HG03575 (cell line): ENCODE results near the gene ENO1.
"Not testable (repeated sequence)": the region's sequence is repeated elsewhere in the genome, so short reads cannot be mapped to it uniquely, and the experiment has no call there.

Experiments
- ATAC-seq: cut with Tn5 transposase; IDR thresholded peaks from one replicate; pipeline ENCODE4 v1.9.1; 2021; ENCODE audit not compliant: unreplicated experiment, insufficient number of reproducible peaks, low FRiP score; ENCODE audit errors: extremely low read depth

Gene ENO1

DNA sequence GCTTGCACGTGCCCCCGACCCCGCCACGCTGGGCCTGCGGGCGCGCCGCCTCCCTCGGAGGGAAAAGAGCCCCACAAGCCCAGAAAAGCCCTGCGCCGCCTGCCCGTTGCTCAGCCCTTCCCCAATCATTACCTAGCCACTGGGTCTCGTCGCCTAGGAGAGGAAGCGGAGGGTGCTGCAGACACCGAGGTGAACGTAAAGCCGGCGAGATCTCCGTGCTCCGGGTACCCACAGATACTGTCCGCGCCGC lies at the start of gene ENO1:
TSS of gene ENO1 (minus strand) at position 239 of the 250 bp plus-strand sequence. CDS start 3,778 bp downstream, outside the sequence.
- no peak for ATAC-seq

- ATAC-seq, result no peak
These were observed 48.5 kb upstream of the ENO1 start for GRCh38 chr1:8926707-8927694.

GRCh38 chr1:8925960-8926359 lies 47.5 kb upstream of the ENO1 start:
- no peak for ATAC-seq

- ATAC-seq, result no peak
These were observed 46.9 kb upstream of the ENO1 start for GRCh38 chr1:8925406-8925805.

- ATAC-seq, result no peak
These were observed 44.5 kb upstream of the ENO1 start for GRCh38 chr1:8922962-8923361.

GRCh38 chr1:8917536-8917935 lies 39.0 kb upstream of the ENO1 start:
- ATAC-seq, result not testable (repeated sequence)

DNA sequence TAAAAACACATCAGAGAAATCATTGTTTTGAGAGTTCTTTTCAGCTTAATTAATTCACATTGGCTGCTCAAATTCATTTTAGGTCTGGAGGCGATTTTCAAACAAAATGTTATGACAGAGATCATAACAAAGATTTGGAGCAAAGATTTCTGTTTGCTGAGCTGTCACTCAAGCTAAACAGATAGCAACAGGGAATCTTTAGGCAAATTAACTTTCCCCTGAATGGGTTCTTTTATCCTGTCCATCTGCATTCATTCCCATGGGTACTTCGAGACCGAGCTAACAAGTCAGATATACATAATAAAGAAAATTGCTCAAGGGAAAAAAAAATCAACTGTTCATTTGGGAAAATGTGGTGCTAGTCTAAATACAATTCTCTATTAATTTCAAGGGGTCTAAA lies 37.0 kb upstream of the ENO1 start:
- no peak for ATAC-seq

DNA sequence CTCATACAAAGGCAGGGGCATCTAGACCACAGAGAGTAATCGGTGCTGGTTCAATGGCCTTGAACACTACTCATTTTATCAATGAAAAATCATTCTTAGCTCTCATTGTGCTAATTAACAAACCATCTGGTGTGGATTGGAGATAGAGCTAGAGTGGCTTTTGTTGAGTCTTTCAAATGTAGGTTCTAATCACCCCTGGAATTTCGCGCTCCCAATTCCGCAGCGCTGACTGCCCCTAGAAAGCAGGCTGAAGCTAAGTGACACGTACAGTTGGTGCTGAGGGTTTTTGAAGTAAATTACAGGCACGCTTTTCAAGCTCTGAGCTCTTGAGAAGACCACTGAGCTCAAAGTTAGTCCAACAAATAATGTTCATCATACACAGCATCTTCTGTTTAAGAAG lies 36.0 kb upstream of the ENO1 start:
- ATAC-seq, result no peak

- no peak for ATAC-seq
These were observed 35.0 kb upstream of the ENO1 start for GRCh38 chr1:8913457-8913856.

DNA sequence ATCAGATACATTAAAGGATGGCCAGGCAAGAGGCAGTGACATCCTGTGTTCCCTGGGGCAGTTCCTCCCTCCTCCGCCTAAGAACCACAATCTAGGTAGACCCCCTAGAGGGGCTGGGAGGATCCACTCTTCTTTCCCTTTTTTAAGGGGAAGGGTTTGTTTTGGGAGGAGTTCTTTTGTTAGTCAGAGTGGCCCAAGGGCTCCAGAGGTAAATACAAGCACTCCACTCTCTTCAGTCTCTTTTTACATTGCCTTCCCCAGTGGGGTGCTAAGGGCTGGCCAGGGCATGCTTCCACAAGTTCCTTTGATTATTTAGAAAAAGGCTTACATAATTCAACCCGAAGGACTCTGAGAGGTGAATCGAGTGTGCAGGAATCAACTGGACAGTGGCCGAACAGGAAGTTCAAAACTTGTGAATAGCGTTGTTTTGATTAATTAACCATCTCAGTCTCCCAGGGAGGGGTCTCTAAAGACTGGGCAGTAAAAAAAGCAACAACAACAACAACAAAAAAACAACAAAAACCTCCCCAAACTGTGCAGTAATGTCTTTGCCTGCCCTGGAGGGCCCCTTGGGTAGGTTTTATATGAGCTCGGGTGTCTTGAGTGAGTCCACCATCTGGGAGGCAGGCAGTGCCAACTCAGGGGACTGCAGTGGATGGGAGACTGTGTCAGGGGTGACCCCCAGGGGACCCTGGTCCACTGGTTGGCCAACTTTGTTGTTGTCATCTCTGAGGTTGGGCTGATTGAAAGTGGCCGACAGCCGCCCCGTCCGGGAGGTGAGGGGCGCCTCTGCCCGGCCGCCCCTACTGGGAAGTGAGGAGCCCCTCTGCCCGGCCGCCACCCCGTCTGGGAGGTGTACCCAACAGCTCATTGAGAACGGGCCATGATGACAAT lies 33.2 kb upstream of the ENO1 start:
- ATAC-seq, result no peak

GRCh38 chr1:8910914-8911313 lies 32.4 kb upstream of the ENO1 start:
- no peak for ATAC-seq

GRCh38 chr1:8910331-8910730 lies 31.8 kb upstream of the ENO1 start:
- no peak for ATAC-seq

- no peak for ATAC-seq
These were observed 30.1 kb upstream of the ENO1 start for GRCh38 chr1:8908388-8909151.

DNA sequence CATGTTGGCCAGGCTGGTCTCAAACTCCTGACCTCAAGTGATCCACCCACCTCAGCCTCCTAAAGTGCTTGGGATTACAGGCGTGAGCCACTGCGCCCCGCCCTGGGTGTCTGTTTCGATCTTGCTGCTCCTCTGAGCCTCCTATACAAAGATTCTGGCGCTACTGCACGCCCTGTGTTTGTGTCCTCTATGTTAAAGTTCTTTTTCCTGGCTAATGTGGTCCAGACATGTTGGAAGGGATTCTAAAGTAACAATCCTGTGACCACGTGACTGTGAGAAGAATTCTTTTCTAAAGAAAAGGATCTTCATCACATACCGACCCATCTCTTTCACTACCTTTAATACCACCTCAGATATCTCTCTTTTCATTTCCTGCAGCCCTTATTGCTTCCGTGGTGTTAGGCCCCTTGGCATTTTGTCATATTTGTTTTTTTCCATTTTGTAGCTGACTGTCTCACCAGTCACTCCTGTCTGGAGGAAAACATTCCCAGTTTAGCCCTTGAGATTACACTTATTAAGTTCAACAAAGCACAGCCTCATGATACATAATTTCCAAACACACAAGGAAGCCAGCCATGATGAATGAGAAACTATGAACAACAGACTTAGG lies 27.2 kb upstream of the ENO1 start:
- ATAC-seq, result no peak

DNA sequence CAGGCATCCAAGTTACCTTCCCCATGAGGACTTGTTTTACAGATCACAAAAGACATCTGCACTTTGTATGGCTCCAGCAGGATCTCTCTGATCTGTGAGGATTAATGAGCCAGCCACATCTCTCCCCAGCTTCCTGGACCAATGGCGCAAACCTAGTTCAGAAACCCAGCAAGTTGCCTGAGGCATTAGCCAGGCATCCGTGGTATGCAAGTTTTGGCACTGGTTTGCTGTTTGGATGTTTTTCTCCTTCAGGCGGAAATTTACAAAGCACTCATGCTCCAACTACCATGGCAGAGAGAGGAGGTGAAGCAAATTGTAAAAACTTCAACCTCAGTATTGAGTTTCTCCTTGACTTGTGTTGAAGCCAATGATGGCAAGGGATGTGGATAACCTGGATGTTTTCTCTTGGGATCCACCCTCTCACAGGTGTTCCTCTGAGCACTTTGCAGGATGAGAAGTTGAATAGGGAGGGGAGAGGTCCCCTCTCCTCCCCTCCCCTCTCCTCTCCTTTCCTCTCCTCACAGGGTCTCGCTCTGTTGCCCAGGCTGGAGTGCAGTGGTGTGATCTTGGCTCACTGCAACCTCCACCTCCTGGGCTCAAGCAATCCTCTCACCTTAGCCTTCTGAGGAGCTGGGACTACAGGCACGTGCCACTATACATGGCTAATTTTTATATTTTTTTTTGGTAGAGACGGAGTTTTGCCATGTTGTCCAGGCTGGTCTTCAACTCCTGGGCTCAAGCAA lies 25.6 kb upstream of the ENO1 start:
- ATAC-seq, result no peak

- no peak for ATAC-seq
These were observed 24.9 kb upstream of the ENO1 start for GRCh38 chr1:8903410-8903809.

DNA sequence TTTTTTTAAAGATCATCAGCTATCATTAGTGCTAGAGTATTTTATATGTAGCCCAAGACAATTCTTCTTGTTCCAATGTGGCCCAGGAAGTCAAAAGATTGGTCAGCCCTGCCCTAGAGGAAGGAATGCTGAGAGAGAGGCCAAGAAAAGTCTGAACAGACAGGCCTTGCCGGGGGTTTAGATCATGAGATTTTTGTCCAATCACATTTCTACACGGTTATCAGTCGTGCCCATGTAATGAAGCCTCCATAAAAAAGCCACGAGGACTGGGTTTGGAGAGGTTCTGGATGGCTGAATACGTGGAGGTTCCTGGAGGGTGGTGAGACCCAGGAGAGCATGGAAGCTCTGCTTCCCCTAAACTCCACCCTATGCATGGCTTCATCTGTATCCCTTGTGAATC lies 24.3 kb upstream of the ENO1 start:
- ATAC-seq, result no peak

DNA sequence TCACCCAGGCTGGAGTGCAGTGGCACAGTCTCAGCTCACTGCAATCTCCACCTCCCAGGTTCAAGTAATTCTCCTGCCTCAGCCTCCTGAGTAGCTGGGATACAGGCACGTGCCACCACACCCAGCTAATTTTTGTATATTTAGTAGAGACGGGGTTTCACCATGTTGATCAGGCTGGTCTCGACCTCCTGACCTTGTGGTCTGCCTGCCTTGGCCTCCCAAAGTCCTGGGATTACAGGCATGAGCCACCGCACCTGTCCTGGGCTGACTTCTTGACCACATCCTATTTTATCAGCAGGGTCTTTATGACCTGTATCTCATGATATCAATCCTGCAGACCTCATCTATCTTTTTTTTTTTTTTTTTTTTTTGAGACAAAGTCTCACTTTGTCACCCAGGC lies 22.2 kb upstream of the ENO1 start:
- ATAC-seq, result not testable (repeated sequence)
